H1 (cell line): ENCODE data around the gene CIAO3. TPM values are rescaled to one million over a fixed set of nuclear protein-coding genes. Genes with fewer than 3 reads are reported as not detected.

Experiments
- CTCF ChIA-PET: fragments of 300-600 bp; sonication (Branson Sonifier 250); formaldehyde crosslinking; loops from one replicate; lab custom pipeline; 2021; ENCODE audit not compliant: partially characterized antibody; lab: Charles Lee
- POLR2A ChIA-PET: fragments of 300-600 bp; sonication (Branson Sonifier 250); formaldehyde crosslinking; loops from one replicate; lab custom pipeline; 2021; ENCODE audit warnings: inconsistent platforms; ENCODE audit not compliant: partially characterized antibody; lab: Charles Lee
- DNase-seq, 2 experiments: peaks; one replicate each; pipeline versions ENCODE4 v3.0.0 to v3.0.0-alpha.2; 2010 to 2022; ENCODE audit warnings: low spot score in 2 of 2, low read depth in 1 of 2, mixed read lengths in 1 of 2
- FAIRE-seq: peaks from 2 replicates; lab custom pipeline; 2011; peaks lifted over from hg19 to GRCh38; lab: Jason Lieb, UNC
- H2AFZ ChIP-seq: 2 replicates; pipeline ENCODE4 v1.8.1; 2012; ENCODE audit warnings: low read length, inconsistent platforms
- H2AK5ac ChIP-seq: 2 replicates; pipeline ENCODE4 v1.6.1; 2013; ENCODE audit warnings: low read depth, low read length
- H2BK120ac ChIP-seq: replicated peaks from 2 replicates; pipeline ENCODE3; 2013; ENCODE audit warnings: low read depth, low read length, inconsistent platforms
- H2BK12ac ChIP-seq: 2 replicates; pipeline ENCODE4 v1.6.1; 2013; ENCODE audit warnings: low read depth, low read length
- H2BK15ac ChIP-seq: 2 replicates; pipeline ENCODE4 v1.6.1; 2013; ENCODE audit warnings: low read length
- H2BK20ac ChIP-seq: 2 replicates; pipeline ENCODE4 v1.6.1; 2013; ENCODE audit warnings: low read length
- H2BK5ac ChIP-seq: 2 replicates; pipeline ENCODE4 v1.6.1; 2013; ENCODE audit warnings: low read depth, low read length
- H3K14ac ChIP-seq: 2 replicates; pipeline ENCODE4 v1.6.1; 2013; ENCODE audit warnings: inconsistent platforms; ENCODE audit not compliant: insufficient read length
- H3K18ac ChIP-seq: 2 replicates; pipeline ENCODE4 v1.6.1; 2013; ENCODE audit warnings: low read length; ENCODE audit errors: extremely low read depth
- H3K23ac ChIP-seq: 2 replicates; pipeline ENCODE4 v1.6.1; 2013; ENCODE audit warnings: inconsistent platforms; ENCODE audit not compliant: insufficient read length
- H3K23me2 ChIP-seq: 2 replicates; pipeline ENCODE4 v1.6.1; 2013; ENCODE audit warnings: low read depth, low read length
- H3K27ac ChIP-seq: 2 replicates; pipeline ENCODE4 v1.6.1; 2011; ENCODE audit warnings: low read depth, low read length, inconsistent platforms
- H3K27me3 ChIP-seq, 4 experiments: replicated peaks in 1 of 4; 1 replicate in 1 of 4; 2 replicates in 3 of 4; pipeline versions ENCODE4 v1.6.1 to v1.8.1; 2011 to 2013; ENCODE audit warnings: low read length in 3 of 4, mild to moderate bottlenecking in 3 of 4, inconsistent platforms in 2 of 4, mixed read lengths in 2 of 4, moderate library complexity in 1 of 4; ENCODE audit not compliant: control insufficient read depth in 3 of 4, insufficient read depth in 3 of 4; ENCODE audit errors: extremely low read depth in 1 of 4
- H3K36me3 ChIP-seq, 4 experiments: 2 replicates each; pipeline versions ENCODE4 v1.6.1 to v1.8.1; 2011 to 2013; ENCODE audit warnings: mild to moderate bottlenecking in 4 of 4, low read length in 3 of 4, moderate library complexity in 2 of 4, control low read depth in 1 of 4, inconsistent platforms in 1 of 4; ENCODE audit not compliant: insufficient read depth in 4 of 4, control insufficient read depth in 2 of 4
- H3K4ac ChIP-seq: replicated peaks from 2 replicates; pipeline ENCODE3; 2013; ENCODE audit warnings: low read length, low read depth, mixed read lengths, inconsistent platforms; ENCODE audit not compliant: insufficient read length
- H3K4me1 ChIP-seq, 4 experiments: replicated peaks in 1 of 4; 1 replicate in 1 of 4; 2 replicates in 3 of 4; pipeline versions ENCODE4 v1.6.1 to v1.8.1; 2011 to 2013; ENCODE audit warnings: low read length in 3 of 4, inconsistent platforms in 2 of 4, mixed read lengths in 1 of 4; ENCODE audit not compliant: insufficient read depth in 4 of 4, control insufficient read depth in 3 of 4
- H3K4me2 ChIP-seq, 2 experiments: 2 replicates each; pipeline versions ENCODE4 v1.6.1 to v1.8.1; 2011 to 2013; ENCODE audit warnings: low read depth in 2 of 2, low read length in 2 of 2, control low read depth in 1 of 2, inconsistent platforms in 1 of 2, mild to moderate bottlenecking in 1 of 2; ENCODE audit not compliant: insufficient read depth in 1 of 2
- H3K4me3 ChIP-seq, 4 experiments: fragments of 200-600, 300-600 bp in 1 of 4; sonication (generic), shearing (Covaris generic), sonication (Bioruptor Twin) in 1 of 4; 2 replicates each; pipeline versions ENCODE4 v1.5.1 to v1.8.1; 2011 to 2016; ENCODE audit warnings: low read length in 4 of 4, low read depth in 3 of 4, control low read depth in 2 of 4, inconsistent platforms in 2 of 4, mild to moderate bottlenecking in 2 of 4, mixed read lengths in 1 of 4, moderate library complexity in 1 of 4; ENCODE audit not compliant: insufficient read depth in 2 of 4; ENCODE audit errors: extremely low read depth in 1 of 4
- H3K56ac ChIP-seq: replicated peaks from 2 replicates; pipeline ENCODE3; 2013; ENCODE audit warnings: low read depth, mild to moderate bottlenecking, mixed read lengths, low read length, inconsistent platforms; ENCODE audit not compliant: insufficient read length
- H3K79me1 ChIP-seq: 2 replicates; pipeline ENCODE4 v1.6.1; 2013; ENCODE audit warnings: low read depth, low read length, control low read depth
- H3K79me2 ChIP-seq, 2 experiments: 2 replicates each; pipeline versions ENCODE4 v1.6.1 to v1.8.1; 2012 to 2013; ENCODE audit warnings: low read length in 2 of 2, mild to moderate bottlenecking in 2 of 2, inconsistent platforms in 1 of 2; ENCODE audit not compliant: insufficient read depth in 2 of 2, control insufficient read depth in 1 of 2
- H3K9ac ChIP-seq, 4 experiments: replicated peaks in 1 of 4; 1 replicate in 1 of 4; 2 replicates in 3 of 4; pipeline versions ENCODE4 v1.6.1 to v1.8.1; 2011 to 2013; ENCODE audit warnings: low read depth in 3 of 4, low read length in 3 of 4, control low read depth in 2 of 4, mild to moderate bottlenecking in 2 of 4, moderate library complexity in 2 of 4, inconsistent platforms in 1 of 4; ENCODE audit errors: extremely low read depth in 1 of 4
- H3K9me3 ChIP-seq, 2 experiments: 2 replicates each; pipeline versions ENCODE4 v1.6.1 to v1.8.1; 2012 to 2013; ENCODE audit warnings: mild to moderate bottlenecking in 2 of 2, moderate library complexity in 2 of 2, control low read depth in 1 of 2, inconsistent platforms in 1 of 2, low read depth in 1 of 2, low read length in 1 of 2, mixed read lengths in 1 of 2; ENCODE audit not compliant: insufficient read depth in 2 of 2
- H4K20me1 ChIP-seq, 2 experiments: replicated peaks in 1 of 2; 2 replicates each; pipeline versions ENCODE3 to v1.8.1; 2011 to 2013; ENCODE audit warnings: inconsistent platforms in 2 of 2, low read length in 2 of 2, mild to moderate bottlenecking in 1 of 2; ENCODE audit not compliant: insufficient read depth in 2 of 2, control insufficient read depth in 1 of 2
- H4K5ac ChIP-seq: 2 replicates; pipeline ENCODE4 v1.6.1; 2013; ENCODE audit warnings: low read length, low read depth, mixed read lengths, inconsistent platforms; ENCODE audit not compliant: insufficient read length
- H4K8ac ChIP-seq: 2 replicates; pipeline ENCODE4 v1.8.0; 2013; ENCODE audit warnings: mild to moderate bottlenecking, moderate library complexity, low read length, inconsistent platforms; ENCODE audit not compliant: insufficient read depth; ENCODE audit errors: extremely low read depth
- H4K91ac ChIP-seq: replicated peaks from 2 replicates; pipeline ENCODE3; 2013; ENCODE audit warnings: low read length, mixed read lengths, inconsistent platforms; ENCODE audit not compliant: insufficient read length
- GTF2F1 ChIP-seq: IDR thresholded peaks from 2 replicates; pipeline ENCODE4 v1.6.1; 2012; ENCODE audit warnings: low read depth, low read length, improper control_type of control experiment, borderline replicate concordance
- JUND ChIP-seq: IDR thresholded peaks from 2 replicates; pipeline ENCODE4 v1.6.1; 2011; ENCODE audit warnings: mild to moderate bottlenecking, improper control_type of control experiment, low read length
- MAFK ChIP-seq: IDR thresholded peaks from 2 replicates; pipeline ENCODE4 v1.6.1; 2012; ENCODE audit warnings: low read depth, mild to moderate bottlenecking, improper control_type of control experiment, low read length
- POLR2AphosphoS5 ChIP-seq: IDR thresholded peaks from 2 replicates; pipeline ENCODE4 v1.6.1; 2011; ENCODE audit warnings: low read depth, low read length
- TBP ChIP-seq: IDR thresholded peaks from 2 replicates; pipeline ENCODE4 v1.6.1; 2011; ENCODE audit warnings: low read depth, low read length, improper control_type of control experiment
- WGBS, 2 experiments: shearing (Covaris generic) in 1 of 2; methylation state at CpG; one replicate each; pipeline versions ENCODE4 v1.1.6 to v1.1.7; 2013 to 2015; ENCODE audit warnings: low lambda C conversion rate in 2 of 2, mixed read lengths in 2 of 2, inconsistent platforms in 1 of 2, low coverage in 1 of 2, missing lambda C conversion rate in 1 of 2; ENCODE audit not compliant: insufficient replicate concordance in 2 of 2, insufficient coverage in 1 of 2, insufficient read length in 1 of 2; ENCODE audit errors: extremely low coverage in 1 of 2, missing lambda C conversion rate in 1 of 2; 5-methylcytosine and 5-hydroxymethylcytosine counted together
- polyA plus RNA-seq, 7 experiments: library from polyadenylated mRNA; depleted of rRNA in 3 of 7; stranded (reverse) in 5 of 7; unstranded in 2 of 7; fragments of >200 nt in 5 of 7; fragments of 200-250 nt in 2 of 7; gene quantifications; 1 replicate in 5 of 7; 2 replicates in 1 of 7; 4 replicates in 1 of 7; pipeline versions ENCODE4 v1.2.1 to v1.2.3, GENCODE V29; 2011 to 2013; ENCODE audit warnings: missing spikeins in 2 of 7, mixed read lengths in 2 of 7
- total RNA-seq: library from RNA; stranded (reverse); fragmentation: NEBNext Ultra II Directional; extraction: Animal tissue kit (Norgen Biotek cat#: 25700); gene quantifications from 2 replicates; pipeline ENCODE4 v1.2.1, GENCODE V29; 2021
- TF ChIP-seq, protein P1 (sequence below): IDR thresholded peaks from 2 replicates; pipeline ENCODE4 v1.6.1; 2012; ENCODE audit warnings: inconsistent platforms

CIAO3 gene
- total and polyA plus RNA-seq, 2 of the 8 experiments (the other 6 are each of a cell fraction or from before 2014, with no cell fraction given) = 20.0 to 20.4 TPM

DNA sequence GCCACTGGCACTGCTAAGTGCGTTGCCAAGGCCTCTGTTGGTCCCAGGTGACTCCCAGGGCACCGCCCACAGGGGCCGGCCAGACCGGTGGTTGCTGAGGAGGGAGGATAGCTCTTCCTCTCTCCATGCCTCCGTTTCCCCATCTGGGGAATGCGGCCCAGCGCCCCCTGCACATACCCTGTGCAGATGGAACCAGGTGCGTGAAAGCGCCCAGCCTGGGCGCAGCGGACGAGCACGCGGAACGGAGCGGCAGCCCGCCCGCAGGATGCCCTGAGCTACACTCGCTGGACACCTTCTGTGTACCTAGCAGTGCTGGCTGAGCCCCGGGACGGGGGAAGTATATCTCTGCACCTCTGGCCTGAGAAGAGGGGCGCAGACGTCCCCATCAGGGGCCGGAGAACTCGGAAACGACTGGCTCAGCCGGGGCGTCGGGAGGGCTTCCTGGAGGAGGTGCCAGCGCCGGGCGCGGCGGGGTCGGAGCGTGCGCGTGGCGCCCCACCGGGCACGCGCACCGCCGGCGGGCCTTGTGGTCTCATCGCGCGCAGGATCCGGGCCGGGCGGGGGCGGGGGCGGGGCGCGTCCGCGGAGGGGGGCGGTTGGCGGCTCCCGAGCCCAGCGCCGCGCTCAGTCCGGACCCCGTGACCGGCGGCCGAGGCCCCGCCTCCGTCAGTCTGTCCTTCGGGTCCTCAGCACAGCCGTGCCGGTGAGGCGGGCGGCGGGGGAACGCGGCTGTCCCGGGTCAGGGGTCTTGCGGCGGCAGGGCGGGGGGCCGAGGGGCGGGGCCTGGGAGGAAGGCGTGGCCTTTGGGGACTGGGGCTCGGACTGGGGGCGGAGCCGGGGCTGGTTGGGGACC is 14.1 kb downstream of the CIAO3 start, which contains the start of the genes CCDC78 and HAGHL:
Gene CCDC78 (minus strand): TSS at position 6 of the 853 bp plus-strand sequence. CDS start 76 bp downstream, outside the sequence.
Gene HAGHL (plus strand): TSS at position 669 of the 853 bp plus-strand sequence. CDS start 404 bp downstream, outside the sequence.
- no peak within 1 kb of the TSS for H2BK120ac ChIP-seq
- peak within 1 kb of the TSS; percentile 71 for H3K18ac ChIP-seq
- no peaks in the 10 kb centered on the region for H3K79me1 ChIP-seq
- peak within 1 kb of the TSS; percentile 93 to 99 for H3K4me2 ChIP-seq
- H4K20me1 ChIP-seq = peaks cover 3 to 12% of the 10 kb centered on the region in 2 experiments
- peak within 1 kb of the TSS; percentile 81; the same call in 1 of the 2 replicates for H2BK15ac ChIP-seq
- 0 out of 2 replicates have a peak within 1 kb of the TSS, but pooled peaks have one; percentile 80 for H2BK20ac ChIP-seq
- H2BK12ac ChIP-seq = peak within 1 kb of the TSS; percentile 68; the same call in 1 of the 2 replicates
- peak within 1 kb of the TSS; percentile 68 for H4K8ac ChIP-seq
- H3K4me3 ChIP-seq = peak within 1 kb of the TSS; percentile 33 to 83 (median 52)
- H3K4ac ChIP-seq = peak within 1 kb of the TSS; percentile 99
- H3K9me3 ChIP-seq = no peaks in the 10 kb centered on the region; a peak in 1 of 4 replicates
- no peaks in the 10 kb centered on the region for H3K79me2 ChIP-seq
- 0 out of 2 replicates have a peak within 1 kb of the TSS, but pooled peaks have one; percentile 24 for H2BK5ac ChIP-seq
- H3K9ac ChIP-seq = peak within 1 kb of the TSS in 2 of 4 experiments; percentile 22 to 37; a peak in 4 of 7 replicates
- H3K23ac ChIP-seq = no peak within 1 kb of the TSS
- H3K14ac ChIP-seq = peak within 1 kb of the TSS; percentile 63
- H4K5ac ChIP-seq = peak within 1 kb of the TSS; percentile 24
- 0 out of 2 replicates have a peak within 1 kb of the TSS, but pooled peaks have one; percentile 75 for H2AK5ac ChIP-seq
- peak within 1 kb of the TSS; percentile 10; the same call in 1 of the 2 replicates for H2AFZ ChIP-seq
- ChIA-PET POLR2A (interaction anchor here (0.8 to 23.0 kb wide), 15 partner anchors 0 to 77 kb away, joined by 3 to 353 read pairs (median 5); partner anchors contain the start of genes ANTKMT, CCDC78, CHTF18 and CIAO3), CTCF (interaction anchor here (0.9 to 35.8 kb wide), 5 partner anchors 10 to 329 kb away, joined by 3 to 977 read pairs (median 424); partner anchors contain the start of genes ANTKMT, CCDC78, CHTF18 and CIAO3)
- H3K56ac ChIP-seq = peak within 1 kb of the TSS; percentile 16
- peak within 1 kb of the TSS; percentile 3; the same call in 1 of the 2 replicates for H3K27ac ChIP-seq
- FAIRE-seq (no peak), DNase-seq (peak in 1 of 2 experiments; percentile 91)
- 2% methylated on average over 58 of the region's 88 CpGs; no CpG with 5 or more reads in 1 of the 2 experiments for WGBS, 2 experiments
- H3K36me3 ChIP-seq = peaks cover 0 to 6% (median 0%) of the 10 kb centered on the region in 4 experiments; a peak in 1 of 8 replicates
- peaks cover 0 to 16% (median 5%) of the 10 kb centered on the region in 4 experiments; a peak in 4 of 7 replicates for H3K27me3 ChIP-seq
- H3K23me2 ChIP-seq = peaks cover 19% of the 10 kb centered on the region; the same call in 1 of the 2 replicates
- H3K4me1 ChIP-seq = peaks cover 0 to 14% (median 8%) of the 10 kb centered on the region in 4 experiments; a peak in 5 of 7 replicates
- peak within 1 kb of the TSS; percentile 93 for H4K91ac ChIP-seq
- TF ChIP-seq TBP (peak; percentile 35; the same call in 1 of the 2 replicates), JUND (no peak), GTF2F1 (no peak), MAFK (no peak), POLR2AphosphoS5 (no peak)
- TF ChIP-seq, protein P1, sequence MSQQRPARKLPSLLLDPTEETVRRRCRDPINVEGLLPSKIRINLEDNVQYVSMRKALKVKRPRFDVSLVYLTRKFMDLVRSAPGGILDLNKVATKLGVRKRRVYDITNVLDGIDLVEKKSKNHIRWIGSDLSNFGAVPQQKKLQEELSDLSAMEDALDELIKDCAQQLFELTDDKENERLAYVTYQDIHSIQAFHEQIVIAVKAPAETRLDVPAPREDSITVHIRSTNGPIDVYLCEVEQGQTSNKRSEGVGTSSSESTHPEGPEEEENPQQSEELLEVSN = peak; percentile 40; the same call in 1 of the 2 replicates
